A204.1 (cell line): ENCODE measurements around the gene SLC4A2.

Experiments used
- FAIRE-seq: peaks from 2 replicates; lab custom pipeline; 2012; peaks lifted over from hg19 to GRCh38; lab: Jason Lieb, UNC

Gene SLC4A2

GRCh38 chr7:151080522-151081169, 21.3 kb downstream of the SLC4A2 start, which contains the start of gene FASTK:
FASTK (minus strand) TSS chr7:151080809; CDS start chr7:151080766, 43 bp downstream.
- no peak for FAIRE-seq

GRCh38 chr7:151081170-151082101, 22.0 kb downstream of the SLC4A2 start:
- FAIRE-seq: no peak

GRCh38 chr7:151082141-151083070, 23.0 kb downstream of the SLC4A2 start:
- FAIRE-seq: no peak

- no peak for FAIRE-seq
Observed at GRCh38 chr7:151083071-151083823, 23.9 kb downstream of the SLC4A2 start, which contains the start of gene TMUB1. TMUB1 (minus strand) TSS chr7:151083493; CDS start chr7:151082563, 930 bp downstream.

- FAIRE-seq: no peak
Observed at GRCh38 chr7:151083824-151084160, 24.4 kb downstream of the SLC4A2 start.

GRCh38 chr7:151085329-151085690, 25.9 kb downstream of the SLC4A2 start:
- FAIRE-seq: no peak

GRCh38 chr7:151085691-151086620, 26.6 kb downstream of the SLC4A2 start, which contains the start of gene AGAP3:
AGAP3 (plus strand) TSS chr7:151086475; CDS start chr7:151086742, 267 bp downstream.
- FAIRE-seq: peak; percentile 68

GRCh38 chr7:151086802-151087244, 27.4 kb downstream of the SLC4A2 start:
- no peak for FAIRE-seq

- FAIRE-seq: no peak
Observed at GRCh38 chr7:151087245-151088018, 28.0 kb downstream of the SLC4A2 start.

- no peak for FAIRE-seq
Observed at GRCh38 chr7:151088019-151088855, 28.8 kb downstream of the SLC4A2 start.

GRCh38 chr7:151088856-151089699, 29.7 kb downstream of the SLC4A2 start:
- no peak for FAIRE-seq

- FAIRE-seq: no peak
Observed at GRCh38 chr7:151089893-151090730, 30.7 kb downstream of the SLC4A2 start.

- FAIRE-seq: no peak
Observed at GRCh38 chr7:151091003-151091402, 31.6 kb downstream of the SLC4A2 start.

GRCh38 chr7:151091431-151091830, 32.0 kb downstream of the SLC4A2 start:
- FAIRE-seq: no peak

GRCh38 chr7:151091988-151092387, 32.6 kb downstream of the SLC4A2 start:
- no peak for FAIRE-seq

GRCh38 chr7:151093748-151094147, 34.4 kb downstream of the SLC4A2 start:
- FAIRE-seq: no peak

- no peak for FAIRE-seq
Observed at GRCh38 chr7:151094675-151095074, 35.3 kb downstream of the SLC4A2 start.
